GM12801 (cell line): ENCODE measurements around the gene VASH1.

Experiments
- TF ChIP-seq, protein P1 (sequence below): IDR thresholded peaks from one replicate; pipeline ENCODE4 v1.5.1; 2011; ENCODE audit warnings: control low read depth; ENCODE audit not compliant: insufficient read length; ENCODE audit errors: extremely low read depth

VASH1 gene

GRCh38 chr14:76761136-76761959 lies at the start of gene VASH1:
VASH1 (plus strand) TSS chr14:76761468; CDS start chr14:76762822, 1,354 bp downstream.
- TF ChIP-seq, protein P1, sequence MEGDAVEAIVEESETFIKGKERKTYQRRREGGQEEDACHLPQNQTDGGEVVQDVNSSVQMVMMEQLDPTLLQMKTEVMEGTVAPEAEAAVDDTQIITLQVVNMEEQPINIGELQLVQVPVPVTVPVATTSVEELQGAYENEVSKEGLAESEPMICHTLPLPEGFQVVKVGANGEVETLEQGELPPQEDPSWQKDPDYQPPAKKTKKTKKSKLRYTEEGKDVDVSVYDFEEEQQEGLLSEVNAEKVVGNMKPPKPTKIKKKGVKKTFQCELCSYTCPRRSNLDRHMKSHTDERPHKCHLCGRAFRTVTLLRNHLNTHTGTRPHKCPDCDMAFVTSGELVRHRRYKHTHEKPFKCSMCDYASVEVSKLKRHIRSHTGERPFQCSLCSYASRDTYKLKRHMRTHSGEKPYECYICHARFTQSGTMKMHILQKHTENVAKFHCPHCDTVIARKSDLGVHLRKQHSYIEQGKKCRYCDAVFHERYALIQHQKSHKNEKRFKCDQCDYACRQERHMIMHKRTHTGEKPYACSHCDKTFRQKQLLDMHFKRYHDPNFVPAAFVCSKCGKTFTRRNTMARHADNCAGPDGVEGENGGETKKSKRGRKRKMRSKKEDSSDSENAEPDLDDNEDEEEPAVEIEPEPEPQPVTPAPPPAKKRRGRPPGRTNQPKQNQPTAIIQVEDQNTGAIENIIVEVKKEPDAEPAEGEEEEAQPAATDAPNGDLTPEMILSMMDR, result no peak

DNA sequence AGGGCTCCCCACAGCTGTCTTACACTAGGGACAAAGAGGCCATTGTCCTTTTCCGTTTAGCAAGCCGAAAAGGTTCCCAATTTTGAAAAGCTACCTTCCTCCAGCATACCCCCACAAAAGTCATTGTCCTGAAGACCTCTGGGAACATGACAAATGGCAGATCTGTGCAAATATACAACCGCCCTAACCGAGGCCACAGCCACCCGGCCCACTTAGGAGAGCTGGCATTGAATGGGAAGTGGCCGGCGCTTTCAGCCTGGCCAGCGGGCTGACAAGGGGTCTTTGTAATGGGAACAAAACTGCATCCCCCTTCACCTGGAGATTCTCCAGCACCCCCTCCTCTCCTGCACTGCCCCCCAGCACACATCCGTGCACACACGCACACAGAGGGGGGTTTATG lies 48.1 kb upstream of the VASH1 start:
- TF ChIP-seq, protein P1, result no peak

- TF ChIP-seq, protein P1, result no peak
Measured at GRCh38 chr14:76714470-76714869, 46.8 kb upstream of the VASH1 start.

DNA sequence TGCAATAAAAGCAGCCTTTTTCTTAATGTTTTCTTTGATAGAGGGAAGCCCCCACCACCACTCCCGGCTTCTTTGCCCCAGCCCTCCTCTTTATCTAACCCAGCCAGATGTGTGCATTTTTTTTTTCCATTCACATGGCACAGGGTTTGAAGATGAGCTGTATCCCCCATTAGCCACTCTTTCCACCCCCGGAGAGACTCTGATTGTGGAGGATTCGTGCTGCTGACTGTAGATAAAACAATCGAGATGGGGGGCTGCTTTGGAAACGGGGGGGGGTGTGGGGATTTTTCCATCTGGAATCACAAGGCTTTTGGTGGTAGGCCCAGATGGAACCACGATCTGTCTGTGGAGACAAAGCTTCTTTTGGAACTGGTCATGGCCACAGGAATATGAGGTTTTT lies 46.2 kb upstream of the VASH1 start:
- TF ChIP-seq, protein P1, result no peak

- TF ChIP-seq, protein P1, result no peak
Measured at GRCh38 chr14:76715511-76716081, 45.7 kb upstream of the VASH1 start.

GRCh38 chr14:76716285-76716684 lies 45.0 kb upstream of the VASH1 start:
- TF ChIP-seq, protein P1, result no peak

- TF ChIP-seq, protein P1, result no peak
Measured at GRCh38 chr14:76717508-76718290, 43.6 kb upstream of the VASH1 start.
